NCI-H526 (cell line): ENCODE results near the gene MSTO1.
A peak's percentile ranks its signal among the peaks of the same experiment; 100 is the strongest.
"Not testable (repeated sequence)": the region's sequence is repeated elsewhere in the genome, so short reads cannot be mapped to it uniquely, and the experiment has no call there.

Experiments
- DNase-seq, 2 experiments: peaks; one replicate each; lab custom pipeline; 2025; lab: John Stamatoyannopoulos, UW

MSTO1 gene

GRCh38 chr1:155613226-155613625, 3.2 kb downstream of the MSTO1 start:
- DNase-seq, result not testable (repeated sequence)

- DNase-seq, result no peak
These were observed 12.2 kb downstream of the MSTO1 start for GRCh38 chr1:155622191-155622590.

- no peak for DNase-seq
These were observed 13.3 kb downstream of the MSTO1 start for GRCh38 chr1:155623357-155623756.

- not testable (repeated sequence) for DNase-seq
These were observed 16.4 kb downstream of the MSTO1 start for GRCh38 chr1:155626428-155626827.

- DNase-seq, result no peak
These were observed 26.6 kb downstream of the MSTO1 start for GRCh38 chr1:155636397-155637153.

- no peak for DNase-seq
These were observed 30.3 kb downstream of the MSTO1 start for GRCh38 chr1:155640367-155640766.

GRCh38 chr1:155642559-155643180, 32.7 kb downstream of the MSTO1 start:
- not testable (repeated sequence) for DNase-seq

GRCh38 chr1:155643230-155643629, 33.2 kb downstream of the MSTO1 start:
- DNase-seq, result no peak

GRCh38 chr1:155645034-155645598, 35.1 kb downstream of the MSTO1 start:
- no peak for DNase-seq

- no peak for DNase-seq
These were observed 35.6 kb downstream of the MSTO1 start for GRCh38 chr1:155645648-155646047.

- DNase-seq, result no peak
These were observed 36.3 kb downstream of the MSTO1 start for GRCh38 chr1:155646307-155646706.

GRCh38 chr1:155648207-155649147, 38.5 kb downstream of the MSTO1 start:
- DNase-seq, result peak; percentile 61 to 73

GRCh38 chr1:155649676-155650075, 39.7 kb downstream of the MSTO1 start:
- DNase-seq, result no peak

- no peak for DNase-seq
These were observed 40.3 kb downstream of the MSTO1 start for GRCh38 chr1:155650231-155650757.

- DNase-seq, result peak; percentile 71 to 91
These were observed 42.0 kb downstream of the MSTO1 start for GRCh38 chr1:155651861-155652661.

GRCh38 chr1:155652951-155653350, 42.9 kb downstream of the MSTO1 start:
- no peak for DNase-seq

- DNase-seq, result no peak
These were observed 47.4 kb downstream of the MSTO1 start for GRCh38 chr1:155657463-155657862.

GRCh38 chr1:155661239-155661638, 51.2 kb downstream of the MSTO1 start:
- not testable (repeated sequence) for DNase-seq
